ENCODE results near the gene USP48.
"Not testable (repeated sequence)": the region's sequence is repeated elsewhere in the genome, so short reads cannot be mapped to it uniquely, and the experiment has no call there.

Gene USP48

GRCh38 chr1:21771672-21772071 lies 11.3 kb downstream of the USP48 start:
- DNase-seq (ENCODE audit: low read depth): not testable (repeated sequence)

- not testable (repeated sequence) for DNase-seq (ENCODE audit: low read depth)
These were observed 12.3 kb downstream of the USP48 start for GRCh38 chr1:21770602-21771001.

DNA sequence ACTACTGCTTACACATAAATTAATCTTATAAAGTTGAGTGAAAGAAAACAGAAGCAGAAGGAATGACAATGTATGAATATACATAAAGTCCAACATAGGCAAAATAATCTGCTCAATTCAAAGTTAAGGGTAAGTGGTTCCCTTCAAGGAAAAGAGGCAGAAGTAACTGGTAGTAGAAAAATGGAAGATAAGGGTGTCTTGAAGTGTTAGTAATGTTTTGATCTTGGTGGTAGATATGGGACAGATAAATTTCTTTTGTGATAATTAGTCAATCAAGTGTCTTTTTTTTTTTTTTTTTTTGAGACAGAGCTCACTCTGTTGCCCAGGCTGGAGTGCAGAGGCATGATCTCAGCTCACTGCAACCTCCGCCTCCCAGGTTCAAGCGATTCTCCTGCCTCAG lies 12.7 kb downstream of the USP48 start:
- DNase-seq (ENCODE audit: low read depth): no peak

DNA sequence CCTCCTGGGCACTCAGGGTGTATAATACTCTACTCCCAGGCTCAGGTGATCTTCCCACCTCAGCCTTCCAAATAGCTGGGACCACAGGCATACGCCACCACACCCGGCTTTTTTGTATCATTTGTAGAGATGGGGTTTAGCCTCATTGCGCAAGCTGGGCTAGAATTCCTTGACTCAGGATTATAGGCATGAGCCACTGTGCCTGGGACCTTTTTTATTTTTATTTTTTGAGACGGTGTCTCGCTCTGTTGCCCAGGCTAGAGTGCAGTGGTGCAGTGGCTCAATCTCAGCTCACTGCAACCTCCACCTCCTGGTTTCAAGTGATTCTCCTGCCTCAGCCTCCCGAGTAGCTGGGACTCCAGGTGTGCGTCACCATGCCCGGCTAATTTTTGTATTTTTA lies 15.8 kb downstream of the USP48 start:
- DNase-seq (ENCODE audit: low read depth): not testable (repeated sequence)

DNA sequence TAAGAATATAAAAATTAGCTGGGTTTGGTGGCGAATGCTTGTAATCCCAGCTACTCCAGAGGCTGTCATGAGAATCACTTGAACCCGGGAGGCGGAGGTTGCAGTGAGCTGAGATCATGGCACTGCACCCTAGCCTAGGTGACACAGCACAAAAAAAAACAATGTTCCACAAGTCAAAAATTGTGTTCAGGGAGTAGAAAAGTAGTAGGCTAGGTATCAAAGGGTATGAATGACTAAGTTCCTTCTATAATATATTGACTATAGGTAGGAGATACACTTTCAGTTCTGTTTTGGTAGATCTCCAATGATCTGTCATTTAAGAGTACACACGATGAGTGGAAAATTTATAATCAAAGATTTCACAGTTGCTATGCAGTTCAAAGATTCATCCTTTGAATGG lies 16.7 kb downstream of the USP48 start:
- DNase-seq (ENCODE audit: low read depth): no peak

DNA sequence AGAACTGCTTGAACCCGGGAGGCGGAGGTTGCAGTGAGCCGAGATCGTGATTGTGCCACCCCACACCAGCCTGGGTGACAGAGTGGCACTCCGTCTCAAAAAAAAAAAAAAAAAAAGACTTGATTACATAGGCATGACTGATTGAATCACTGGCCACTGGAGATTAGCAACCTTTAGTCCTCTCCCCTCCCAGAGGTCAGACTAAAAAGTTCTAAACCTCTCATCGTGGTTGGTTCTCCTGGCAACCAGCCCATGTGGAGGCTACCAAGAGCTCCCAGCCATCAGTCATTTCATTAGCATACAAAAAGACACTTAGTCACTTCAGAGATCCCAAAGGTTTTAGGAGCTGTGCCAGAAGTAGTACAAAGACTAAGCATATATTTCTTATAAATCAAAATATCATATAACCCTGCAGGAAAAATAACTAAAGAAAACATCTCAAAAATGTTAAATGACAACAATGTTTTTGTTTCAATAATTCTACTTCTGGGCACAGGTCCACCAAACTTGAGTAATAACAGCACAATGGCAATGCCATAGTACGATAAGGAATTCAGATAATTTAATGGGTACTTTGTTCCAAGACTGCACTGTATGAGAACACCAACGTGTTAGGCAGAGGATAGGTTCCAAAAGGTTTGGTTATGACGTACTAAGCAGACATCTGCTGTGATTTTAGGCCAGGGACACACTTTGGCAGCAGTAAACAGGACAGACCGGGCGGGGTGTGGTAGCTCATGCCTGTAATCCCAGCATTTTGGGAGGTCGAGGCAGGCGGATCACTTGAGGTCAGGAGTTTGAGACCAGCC lies 18.1 kb downstream of the USP48 start:
- no peak for DNase-seq (ENCODE audit: low read depth)

DNA sequence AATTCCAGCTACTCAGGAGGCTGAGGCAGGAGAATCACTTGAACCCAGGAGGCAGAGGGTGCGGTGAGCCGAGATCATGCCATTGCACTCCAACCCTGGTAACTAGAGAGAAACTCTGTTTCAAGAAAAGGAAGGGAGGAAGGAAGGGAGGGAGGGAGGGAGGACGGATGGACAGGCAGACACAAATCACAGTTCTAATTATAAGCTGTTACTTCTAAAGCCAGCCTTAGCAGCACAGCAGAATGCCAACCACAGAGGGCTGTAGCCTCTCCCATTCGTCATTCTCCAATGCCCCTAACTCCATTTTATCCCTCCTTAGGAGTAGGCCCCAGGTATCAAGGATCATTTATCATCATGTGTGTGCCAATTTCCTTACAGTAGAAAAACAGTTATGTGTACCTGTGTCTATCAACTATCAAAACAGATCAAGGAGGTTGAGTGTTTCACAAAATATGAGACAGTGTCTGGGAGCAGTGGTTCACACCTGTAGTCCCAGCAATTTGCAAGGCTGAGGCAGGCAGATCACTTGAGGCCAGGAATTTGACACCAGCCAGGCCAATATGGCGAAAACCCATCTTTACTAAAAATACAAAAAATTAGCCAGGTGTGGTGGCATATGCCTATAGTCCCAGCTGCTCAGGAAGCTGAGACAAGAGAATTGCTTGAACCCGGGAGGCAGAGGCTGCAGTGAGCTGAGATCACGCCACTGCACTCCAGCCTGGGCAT lies 19.1 kb downstream of the USP48 start:
- DNase-seq (ENCODE audit: low read depth): no peak

- no peak for DNase-seq (ENCODE audit: low read depth)
These were observed 19.7 kb downstream of the USP48 start for GRCh38 chr1:21763236-21763635.

GRCh38 chr1:21762022-21762404 lies 20.9 kb downstream of the USP48 start:
- DNase-seq (ENCODE audit: low read depth): no peak

DNA sequence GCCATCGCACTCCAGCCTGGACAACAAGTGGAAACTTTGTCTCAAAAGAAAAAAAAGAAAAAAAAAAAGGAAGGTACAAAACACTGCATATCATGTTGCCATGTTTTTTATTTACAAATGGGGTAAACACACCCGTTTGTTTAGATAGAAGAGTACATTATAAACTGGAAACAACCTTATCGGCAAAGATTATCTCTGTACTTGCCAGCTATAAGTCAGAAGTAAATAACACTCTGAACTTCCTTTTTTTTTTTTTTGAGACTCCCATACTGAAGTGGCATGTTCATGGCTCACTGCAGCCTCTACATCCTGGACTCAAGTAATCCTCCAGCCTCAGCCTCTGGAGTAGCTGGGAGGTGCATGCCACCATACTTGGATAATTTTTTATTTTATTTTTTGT lies 21.9 kb downstream of the USP48 start:
- DNase-seq (ENCODE audit: low read depth): no peak

DNA sequence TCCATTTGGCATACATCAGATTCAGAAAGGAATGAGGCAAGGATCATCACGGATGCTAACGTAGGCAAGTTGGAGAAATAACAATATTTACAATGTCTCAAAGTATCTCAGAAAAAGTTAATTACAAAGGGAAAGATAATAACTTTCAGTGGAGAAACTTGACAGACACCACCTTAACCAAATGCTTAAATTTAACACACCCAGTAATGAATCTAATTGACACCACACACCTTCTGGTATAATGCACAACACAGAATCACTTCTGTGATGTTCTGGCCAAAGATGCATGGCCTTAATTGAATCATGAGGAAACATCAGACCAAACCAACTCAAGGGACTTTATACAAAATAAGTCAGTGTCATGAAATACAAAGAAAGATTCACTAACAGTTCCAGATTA lies 23.1 kb downstream of the USP48 start:
- no peak for DNase-seq (ENCODE audit: low read depth)

- no peak for DNase-seq (ENCODE audit: low read depth)
These were observed 23.8 kb downstream of the USP48 start for GRCh38 chr1:21759182-21759581.

DNA sequence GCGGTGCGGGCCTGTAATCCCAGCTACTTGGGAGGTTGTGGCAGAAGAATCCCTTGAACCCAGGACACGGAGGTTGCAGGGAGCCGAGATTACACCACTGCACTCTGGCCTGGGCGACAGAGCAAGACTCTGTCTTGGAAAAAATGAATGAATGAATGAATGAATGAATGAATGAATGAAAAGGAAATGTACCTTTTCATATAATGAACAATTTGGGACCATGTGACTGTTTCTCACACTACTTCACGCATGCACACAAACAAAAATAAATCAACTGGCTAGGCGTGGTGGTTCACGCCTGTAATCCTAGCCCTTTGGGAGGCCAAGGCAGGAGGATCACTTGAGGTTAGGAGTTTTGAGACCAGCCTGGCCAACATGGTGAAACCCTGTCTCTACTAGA lies 24.3 kb downstream of the USP48 start:
- no peak for DNase-seq (ENCODE audit: low read depth)

DNA sequence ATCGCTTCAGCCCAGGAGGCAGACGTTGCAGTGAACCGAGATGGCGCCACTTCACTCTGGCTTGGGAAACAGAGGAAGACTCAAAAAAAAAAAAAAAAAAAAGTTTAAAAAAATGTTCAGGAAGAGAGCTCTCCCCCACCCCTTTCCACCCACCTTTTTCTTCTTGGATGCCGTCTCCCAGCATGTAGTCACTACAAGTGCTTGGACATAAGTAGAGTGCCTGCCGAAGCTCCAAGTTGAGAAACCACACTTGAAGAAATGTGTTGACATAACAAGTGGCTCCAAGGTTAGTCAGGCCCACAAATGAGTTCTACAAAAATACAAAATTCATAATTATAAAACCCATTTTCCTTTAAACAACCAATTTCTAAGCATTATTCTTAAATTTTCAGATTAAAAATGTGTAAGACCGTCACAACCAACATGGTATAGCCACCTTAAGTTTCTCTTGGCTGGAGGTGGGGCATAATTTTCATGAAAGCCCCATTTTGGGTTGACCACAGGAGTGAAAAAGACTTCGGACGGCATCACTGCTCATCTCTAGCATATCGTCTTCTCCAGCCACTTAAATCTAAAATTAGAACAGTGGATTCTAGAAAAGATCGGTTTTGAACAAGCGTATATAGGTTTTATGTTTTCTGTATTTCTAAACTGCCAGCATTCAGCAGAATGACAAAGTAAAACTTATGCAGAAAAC lies 26.4 kb downstream of the USP48 start:
- no peak for DNase-seq (ENCODE audit: low read depth)

DNA sequence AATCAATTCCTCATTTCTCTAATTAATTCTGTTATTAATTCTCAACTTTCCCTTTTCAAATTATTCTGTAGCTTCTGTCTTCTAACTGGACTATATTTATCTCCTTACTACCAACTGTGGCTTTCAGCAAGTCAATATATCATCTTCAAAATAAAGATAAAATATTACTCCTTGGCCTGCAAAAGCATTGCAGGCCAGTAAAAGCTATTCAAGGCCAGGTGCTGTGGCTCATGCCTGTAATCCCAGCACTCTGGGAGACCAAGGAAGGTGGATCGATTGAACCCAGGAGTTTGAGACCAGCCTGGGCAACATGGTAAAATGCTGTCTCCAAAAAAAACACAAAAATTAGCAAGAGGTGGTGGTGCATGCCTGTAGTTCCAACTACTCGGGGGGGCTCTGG lies 27.9 kb downstream of the USP48 start:
- no peak for DNase-seq (ENCODE audit: low read depth)

DNA sequence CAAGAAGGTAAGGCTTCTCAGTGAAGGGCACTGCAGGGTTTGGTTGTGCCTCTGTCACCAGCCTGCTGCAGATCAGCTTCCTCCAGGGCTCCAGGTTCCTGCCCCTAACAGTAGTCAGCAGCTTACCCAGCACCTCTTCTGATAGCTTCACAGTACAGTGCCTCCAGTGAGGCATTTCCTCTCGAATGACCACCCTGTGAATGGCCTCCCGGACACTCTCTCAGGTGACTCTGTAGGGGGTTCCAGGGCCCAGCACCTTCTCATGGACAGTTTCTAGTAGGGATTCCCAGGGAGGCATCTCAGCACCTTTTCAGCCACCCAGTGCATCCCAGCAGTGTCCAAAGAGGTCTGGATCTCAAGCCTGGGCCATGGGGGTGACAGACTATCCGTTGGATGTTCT lies 28.4 kb downstream of the USP48 start:
- no peak for DNase-seq (ENCODE audit: low read depth)

GRCh38 chr1:21752186-21752585 lies 30.8 kb downstream of the USP48 start:
- no peak for DNase-seq (ENCODE audit: low read depth)

GRCh38 chr1:21751281-21751680 lies 31.7 kb downstream of the USP48 start:
- DNase-seq (ENCODE audit: low read depth): no peak

GRCh38 chr1:21750841-21751240 lies 32.1 kb downstream of the USP48 start:
- DNase-seq (ENCODE audit: low read depth): no peak

DNA sequence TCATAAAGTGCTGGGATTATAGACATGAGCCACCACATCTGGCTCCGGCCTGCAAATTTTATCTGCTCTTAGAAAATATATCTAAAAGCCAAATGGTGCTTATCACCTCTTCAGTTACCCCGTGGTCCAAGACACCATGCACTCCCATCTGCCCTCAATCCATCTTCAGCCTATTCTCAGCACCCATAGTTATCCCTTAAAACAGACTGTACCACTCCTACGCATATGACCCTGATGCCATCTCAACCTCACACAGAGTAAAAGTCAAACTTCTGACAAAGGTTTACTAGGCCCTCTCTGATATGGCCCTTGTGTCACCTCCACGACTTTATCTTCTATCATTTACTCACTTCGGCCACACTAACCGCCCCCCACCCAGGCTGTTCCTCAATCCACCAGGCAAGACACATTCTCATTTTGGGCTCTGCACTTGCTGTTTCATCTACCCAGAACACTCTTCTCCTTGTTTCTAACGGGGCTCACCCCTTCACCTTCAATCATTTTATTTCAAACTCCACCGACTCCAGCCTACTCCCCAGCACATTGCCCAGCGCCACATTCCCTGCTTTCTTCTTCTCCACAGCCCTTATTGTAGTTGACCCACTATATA lies 33.0 kb downstream of the USP48 start:
- DNase-seq (ENCODE audit: low read depth): no peak

GRCh38 chr1:21749109-21749508 lies 33.8 kb downstream of the USP48 start:
- no peak for DNase-seq (ENCODE audit: low read depth)

GRCh38 chr1:21743476-21743875 lies 39.5 kb downstream of the USP48 start:
- DNase-seq (ENCODE audit: low read depth): no peak

DNA sequence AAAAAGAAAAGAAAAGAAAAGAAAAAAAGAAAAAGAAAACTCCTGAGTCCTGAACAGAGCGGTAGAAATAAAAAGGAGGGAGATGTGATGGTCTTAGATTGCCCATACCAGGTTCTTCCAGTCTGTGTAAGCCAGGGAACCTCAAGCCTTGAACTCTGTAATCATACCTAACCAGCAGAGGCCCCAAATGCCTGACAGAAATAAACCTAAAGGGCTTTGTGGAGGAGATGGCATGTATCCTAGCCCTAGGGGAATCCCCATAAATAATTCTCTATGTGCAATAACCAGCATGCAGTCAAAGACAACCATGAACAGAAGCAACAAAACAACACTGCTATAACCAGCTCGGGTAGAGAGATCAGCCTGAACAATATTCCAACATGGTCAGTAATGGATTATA lies 40.4 kb downstream of the USP48 start:
- no peak for DNase-seq (ENCODE audit: low read depth)

Measured in T-helper 22 cell (primary cell).